Head of caudate nucleus (tissue), 42 donors: ENCODE results near the gene CCDC9.

Experiments
- DNase-seq, 42 donors: peaks; one replicate each; pipeline versions ENCODE4 v3.0.0 to v3.0.0-alpha.2; 2020 to 2021; ENCODE audit warnings: mixed read lengths in 7 of 42
- intact Hi-C: fragments of 100-400 bp; cut with DNase I; formaldehyde crosslinking; loops from one replicate; pipeline ENCODE4 v1.15.0; 2022

Gene CCDC9

DNA sequence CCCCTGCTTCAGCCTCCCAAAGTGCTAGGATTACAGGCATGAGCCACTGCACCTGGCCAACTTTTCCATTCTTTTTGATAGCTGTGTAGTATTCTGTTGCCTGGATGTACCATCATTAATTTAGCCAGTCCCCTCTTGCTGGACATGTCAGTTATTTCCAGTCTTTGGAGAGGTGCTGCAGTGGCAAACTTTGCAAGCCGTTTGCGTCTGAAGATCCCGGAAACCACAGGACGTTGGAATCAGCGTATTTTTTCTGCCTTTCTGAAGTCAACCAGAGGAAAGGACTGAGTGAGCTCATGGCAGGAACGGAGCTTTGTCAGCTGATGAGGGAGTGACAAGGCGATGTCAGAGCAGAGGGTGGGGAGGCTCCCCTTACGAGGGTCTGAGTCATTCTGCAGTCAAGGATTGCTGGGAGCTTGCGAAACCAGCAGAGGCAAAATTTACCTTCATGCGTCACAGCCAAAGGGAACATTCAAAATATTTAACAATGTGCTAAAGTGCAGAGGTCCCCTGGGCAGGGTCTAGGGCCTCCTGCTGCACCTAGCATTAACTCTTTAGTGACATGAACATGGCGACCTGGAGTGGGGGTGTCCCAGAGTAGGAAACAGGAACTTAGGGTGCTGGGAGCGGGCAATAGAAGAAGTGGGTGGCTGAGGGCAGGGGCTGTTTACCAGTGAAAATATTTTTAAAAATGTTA is 58.9 kb downstream of the CCDC9 start:
- intact Hi-C loops: no loop called here
- DNase-seq: peak; percentile 45 to 93 (median 76)

DNA sequence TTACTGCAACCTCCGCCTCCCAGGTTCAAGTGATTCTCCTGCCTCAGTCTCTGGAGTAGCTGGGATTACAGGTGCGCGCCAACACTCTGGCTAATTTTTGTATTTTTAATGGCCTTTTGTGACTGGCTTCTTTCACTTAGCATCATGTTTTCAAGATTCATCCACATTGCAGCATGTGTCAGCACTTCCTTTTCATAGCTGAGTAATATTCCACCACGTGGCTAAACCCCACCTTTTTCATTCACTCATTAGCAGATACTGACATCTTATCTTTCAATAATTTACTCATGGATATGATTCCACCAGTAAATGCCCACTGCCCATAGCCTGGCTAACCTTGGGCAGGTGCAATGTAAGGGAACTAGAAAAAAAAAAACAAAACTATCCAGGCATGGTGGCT is 60.2 kb downstream of the CCDC9 start:
- DNase-seq: no peak
- intact Hi-C loops: no loop called here

DNA sequence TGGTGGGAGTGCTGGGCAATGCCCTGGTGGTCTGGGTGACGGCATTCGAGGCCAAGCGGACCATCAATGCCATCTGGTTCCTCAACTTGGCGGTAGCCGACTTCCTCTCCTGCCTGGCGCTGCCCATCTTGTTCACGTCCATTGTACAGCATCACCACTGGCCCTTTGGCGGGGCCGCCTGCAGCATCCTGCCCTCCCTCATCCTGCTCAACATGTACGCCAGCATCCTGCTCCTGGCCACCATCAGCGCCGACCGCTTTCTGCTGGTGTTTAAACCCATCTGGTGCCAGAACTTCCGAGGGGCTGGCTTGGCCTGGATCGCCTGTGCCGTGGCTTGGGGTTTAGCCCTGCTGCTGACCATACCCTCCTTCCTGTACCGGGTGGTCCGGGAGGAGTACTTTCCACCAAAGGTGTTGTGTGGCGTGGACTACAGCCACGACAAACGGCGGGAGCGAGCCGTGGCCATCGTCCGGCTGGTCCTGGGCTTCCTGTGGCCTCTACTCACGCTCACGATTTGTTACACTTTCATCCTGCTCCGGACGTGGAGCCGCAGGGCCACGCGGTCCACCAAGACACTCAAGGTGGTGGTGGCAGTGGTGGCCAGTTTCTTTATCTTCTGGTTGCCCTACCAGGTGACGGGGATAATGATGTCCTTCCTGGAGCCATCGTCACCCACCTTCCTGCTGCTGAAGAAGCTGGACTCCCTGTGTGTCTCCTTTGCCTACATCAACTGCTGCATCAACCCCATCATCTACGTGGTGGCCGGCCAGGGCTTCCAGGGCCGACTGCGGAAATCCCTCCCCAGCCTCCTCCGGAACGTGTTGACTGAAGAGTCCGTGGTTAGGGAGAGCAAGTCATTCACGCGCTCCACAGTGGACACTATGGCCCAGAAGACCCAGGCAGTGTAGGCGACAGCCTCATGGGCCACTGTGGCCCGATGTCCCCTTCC is 63.9 kb downstream of the CCDC9 start:
- no peak for DNase-seq
- intact Hi-C loops: no loop called here
